Hepatocyte (in vitro differentiated cells): ENCODE data around the gene OR2D3.
"Not testable (repeated sequence)": the region's sequence is repeated elsewhere in the genome, so short reads cannot be mapped to it uniquely, and the experiment has no call there.

Experiments
- EZH2 ChIP-seq: fragments of 200-600 bp; sonication (generic); IDR thresholded peaks from 2 replicates; pipeline ENCODE4 v1.6.1; 2016; ENCODE audit warnings: antibody characterized with exemption, mild to moderate bottlenecking, borderline replicate concordance
- TF ChIP-seq, protein P1 (sequence below): fragments of 200-600 bp; sonication (generic); IDR thresholded peaks from 2 replicates; pipeline ENCODE4 v1.5.1; 2016; ENCODE audit warnings: antibody characterized with exemption, mild to moderate bottlenecking; ENCODE audit not compliant: poor library complexity

DNA sequence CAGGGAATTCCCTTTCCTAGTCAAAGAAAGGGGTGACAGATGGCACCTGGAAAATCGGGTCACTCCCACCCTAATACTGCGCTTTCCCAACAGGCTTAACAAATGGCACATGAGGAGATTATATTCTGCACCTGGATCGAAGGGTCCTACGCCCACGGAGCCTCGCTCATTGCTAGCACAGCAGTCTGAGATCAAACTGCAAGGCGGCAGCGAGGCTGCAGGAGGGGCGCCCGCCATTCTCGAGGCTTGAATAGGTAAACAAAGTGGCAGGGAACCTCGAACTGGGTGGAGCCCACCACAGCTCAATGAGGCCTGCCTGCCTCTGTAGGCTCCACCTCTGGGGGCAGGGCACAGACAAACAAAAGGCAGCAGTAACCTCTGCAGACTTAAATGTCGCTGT, 16.0 kb upstream of the OR2D3 start:
- TF ChIP-seq, protein P1, sequence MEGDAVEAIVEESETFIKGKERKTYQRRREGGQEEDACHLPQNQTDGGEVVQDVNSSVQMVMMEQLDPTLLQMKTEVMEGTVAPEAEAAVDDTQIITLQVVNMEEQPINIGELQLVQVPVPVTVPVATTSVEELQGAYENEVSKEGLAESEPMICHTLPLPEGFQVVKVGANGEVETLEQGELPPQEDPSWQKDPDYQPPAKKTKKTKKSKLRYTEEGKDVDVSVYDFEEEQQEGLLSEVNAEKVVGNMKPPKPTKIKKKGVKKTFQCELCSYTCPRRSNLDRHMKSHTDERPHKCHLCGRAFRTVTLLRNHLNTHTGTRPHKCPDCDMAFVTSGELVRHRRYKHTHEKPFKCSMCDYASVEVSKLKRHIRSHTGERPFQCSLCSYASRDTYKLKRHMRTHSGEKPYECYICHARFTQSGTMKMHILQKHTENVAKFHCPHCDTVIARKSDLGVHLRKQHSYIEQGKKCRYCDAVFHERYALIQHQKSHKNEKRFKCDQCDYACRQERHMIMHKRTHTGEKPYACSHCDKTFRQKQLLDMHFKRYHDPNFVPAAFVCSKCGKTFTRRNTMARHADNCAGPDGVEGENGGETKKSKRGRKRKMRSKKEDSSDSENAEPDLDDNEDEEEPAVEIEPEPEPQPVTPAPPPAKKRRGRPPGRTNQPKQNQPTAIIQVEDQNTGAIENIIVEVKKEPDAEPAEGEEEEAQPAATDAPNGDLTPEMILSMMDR = not testable (repeated sequence)
- not testable (repeated sequence) for TF ChIP-seq EZH2
